GM23338 (cell line): Measurements from ENCODE around the gene KBTBD6.

Experiments
- CTCF ChIP-seq, 2 experiments: fragments of 200-600 bp in 1 of 2; sonication (generic) in 1 of 2; conservative IDR thresholded peaks; 2 replicates each; pipeline versions ENCODE4 v1.5.1 to v1.6.1; 2016 to 2017; ENCODE audit warnings: antibody characterized with exemption in 2 of 2, low read depth in 2 of 2, mild to moderate bottlenecking in 2 of 2, moderate library complexity in 1 of 2
- JUNB ChIP-seq: IDR thresholded peaks from one replicate; pipeline ENCODE4 v1.6.1; 2016; ENCODE audit warnings: antibody characterized with exemption; ENCODE audit not compliant: unreplicated experiment
- REST ChIP-seq: IDR thresholded peaks from one replicate; pipeline ENCODE4 v1.6.1; 2018; ENCODE audit warnings: antibody characterized with exemption; ENCODE audit not compliant: unreplicated experiment
- ZNF331 ChIP-seq: fragments of 250-450 bp; sonication (Bioruptor Pico); IDR thresholded peaks from 2 replicates; pipeline ENCODE4 v1.5.0; 2020; ENCODE audit warnings: low read depth, mild to moderate bottlenecking, moderate library complexity

DNA sequence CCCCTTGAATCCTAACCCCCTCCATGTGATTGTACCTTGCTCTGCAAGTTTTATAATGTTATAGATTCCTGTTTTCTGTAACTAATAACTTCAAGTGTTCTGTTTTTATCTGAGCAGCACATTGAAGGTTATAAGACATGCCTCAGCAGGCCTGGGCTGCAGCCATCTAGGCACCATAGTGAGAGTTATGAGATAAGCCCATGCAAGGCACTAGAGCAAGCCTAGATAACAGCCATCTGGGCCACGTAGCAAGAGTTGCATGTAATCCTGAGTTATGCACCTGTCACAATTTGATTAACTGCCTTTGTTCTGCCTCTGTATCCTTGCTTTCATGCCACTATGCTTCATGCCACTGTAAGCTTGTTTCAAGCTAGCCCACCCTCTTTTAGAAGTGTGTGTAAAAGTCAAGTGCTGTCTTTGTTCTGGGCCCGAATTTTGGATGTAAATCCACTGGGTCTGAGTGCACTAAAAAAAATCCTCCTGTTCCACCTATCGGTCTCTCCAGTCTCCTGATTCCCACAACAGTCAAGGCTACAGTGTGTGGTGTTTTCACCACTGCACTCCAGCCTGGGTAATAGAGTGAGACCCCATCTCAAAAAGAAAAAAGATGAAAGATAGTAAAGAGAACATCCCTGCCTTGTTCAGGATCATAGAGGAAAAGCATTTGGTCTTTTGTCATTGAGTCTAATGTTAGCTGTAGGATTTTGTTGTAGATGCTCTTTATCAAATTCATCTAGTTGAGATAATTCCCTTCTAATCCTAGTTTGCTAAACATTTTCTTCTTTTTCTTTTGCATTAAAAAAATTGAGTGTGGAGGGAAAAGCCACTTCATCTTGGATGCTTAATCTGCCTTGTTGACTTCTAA lies 16.0 kb upstream of the KBTBD6 start:
- TF ChIP-seq CTCF (conservative IDR thresholded peaks at IDR 0.05; ENCODE audit: low read depth in 2 of 2) = no peak
- TF ChIP-seq JUNB = no peak
- TF ChIP-seq ZNF331 (CRISPR knock-in tag) = no peak; the same call in 1 of the 2 replicates
- no peak for TF ChIP-seq REST
